Measurements from ENCODE around the gene NTF3.

NTF3 gene

GRCh38 chr12:5447320-5447719 lies 15.4 kb downstream of the NTF3 start:
- TF ChIP-seq EZH2phosphoT487 (IDR thresholded peaks at IDR 0.05; ENCODE audit: borderline replicate concordance, low read length), result no peak
- no peak for TF ChIP-seq CTCF (IDR thresholded peaks at IDR 0.05; ENCODE audit: low read depth, low read length, poor library complexity, severe bottlenecking)
- Histone ChIP-seq H3K9me3 (ENCODE audit: control insufficient read depth, insufficient read depth, low read length) (no peaks in the 10 kb centered on the region), H3K27ac (ENCODE audit: low read depth, low read length) (no peak overlapping the region), H3K4me3 (ENCODE audit: low read length) (no peak overlapping the region), H3K27me3 (ENCODE audit: control insufficient read depth, low read length) (no peaks in the 10 kb centered on the region), H3K79me2 (ENCODE audit: control insufficient read depth, low read length) (no peaks in the 10 kb centered on the region), H3K9me2 (replicated peaks; ENCODE audit: control insufficient read depth, low read length) (no peaks in the 10 kb centered on the region), H4K20me1 (ENCODE audit: control insufficient read depth, insufficient read depth, low read depth, low read length) (no peaks in the 10 kb centered on the region), H3K4me2 (ENCODE audit: low read length) (0 out of 2 replicates have a peak overlapping the region, but pooled peaks have one; percentile 2), H3F3A (ENCODE audit: control insufficient read depth, insufficient read depth) (no peaks in the 10 kb centered on the region), H3K4me1 (ENCODE audit: control insufficient read depth, low read length) (peaks cover 56% of the 10 kb centered on the region), H3K36me3 (ENCODE audit: control insufficient read depth, low read length) (no peaks in the 10 kb centered on the region)

GRCh38 chr12:5451251-5451650 lies 19.3 kb downstream of the NTF3 start:
- Histone ChIP-seq H3K27ac (ENCODE audit: low read depth, low read length) (no peak overlapping the region), H3F3A (ENCODE audit: control insufficient read depth, insufficient read depth) (no peaks in the 10 kb centered on the region), H3K9me2 (replicated peaks; ENCODE audit: control insufficient read depth, low read length) (no peaks in the 10 kb centered on the region), H3K9me3 (ENCODE audit: control insufficient read depth, insufficient read depth, low read length) (no peaks in the 10 kb centered on the region), H4K20me1 (ENCODE audit: control insufficient read depth, insufficient read depth, low read depth, low read length) (no peaks in the 10 kb centered on the region), H3K4me1 (ENCODE audit: control insufficient read depth, low read length) (peaks cover 36% of the 10 kb centered on the region), H3K4me3 (ENCODE audit: low read length) (no peak overlapping the region), H3K79me2 (ENCODE audit: control insufficient read depth, low read length) (no peaks in the 10 kb centered on the region), H3K36me3 (ENCODE audit: control insufficient read depth, low read length) (no peaks in the 10 kb centered on the region), H3K4me2 (ENCODE audit: low read length) (no peak overlapping the region), H3K27me3 (ENCODE audit: control insufficient read depth, low read length) (no peaks in the 10 kb centered on the region)
- no peak for TF ChIP-seq CTCF (IDR thresholded peaks at IDR 0.05; ENCODE audit: low read depth, low read length, poor library complexity, severe bottlenecking)
- no peak for TF ChIP-seq EZH2phosphoT487 (IDR thresholded peaks at IDR 0.05; ENCODE audit: borderline replicate concordance, low read length)

GRCh38 chr12:5452569-5452968 lies 20.7 kb downstream of the NTF3 start:
- TF ChIP-seq EZH2phosphoT487 (IDR thresholded peaks at IDR 0.05; ENCODE audit: borderline replicate concordance, low read length), result no peak
- no peak for TF ChIP-seq CTCF (IDR thresholded peaks at IDR 0.05; ENCODE audit: low read depth, low read length, poor library complexity, severe bottlenecking)
- Histone ChIP-seq H3K4me1 (ENCODE audit: control insufficient read depth, low read length) (peaks cover 36% of the 10 kb centered on the region), H3K9me3 (ENCODE audit: control insufficient read depth, insufficient read depth, low read length) (no peaks in the 10 kb centered on the region), H3K27me3 (ENCODE audit: control insufficient read depth, low read length) (no peaks in the 10 kb centered on the region), H3K79me2 (ENCODE audit: control insufficient read depth, low read length) (no peaks in the 10 kb centered on the region), H3K4me3 (ENCODE audit: low read length) (no peak overlapping the region), H3F3A (ENCODE audit: control insufficient read depth, insufficient read depth) (no peaks in the 10 kb centered on the region), H3K27ac (ENCODE audit: low read depth, low read length) (no peak overlapping the region), H3K4me2 (ENCODE audit: low read length) (no peak overlapping the region), H3K36me3 (ENCODE audit: control insufficient read depth, low read length) (no peaks in the 10 kb centered on the region), H4K20me1 (ENCODE audit: control insufficient read depth, insufficient read depth, low read depth, low read length) (no peaks in the 10 kb centered on the region), H3K9me2 (replicated peaks; ENCODE audit: control insufficient read depth, low read length) (no peaks in the 10 kb centered on the region)

- no peaks in the 10 kb centered on the region for H3K79me2 ChIP-seq (ENCODE audit: control insufficient read depth, low read length)
- no peaks in the 10 kb centered on the region for H3K36me3 ChIP-seq (ENCODE audit: control insufficient read depth, low read length)
- H3K4me2 ChIP-seq (ENCODE audit: low read length), result no peak overlapping the region
- H3K27me3 ChIP-seq (ENCODE audit: control insufficient read depth, low read length), result no peaks in the 10 kb centered on the region
- H3K9me2 ChIP-seq (replicated peaks; ENCODE audit: control insufficient read depth, low read length), result no peaks in the 10 kb centered on the region
- H3K27ac ChIP-seq (ENCODE audit: low read depth, low read length), result no peak overlapping the region
- H3K4me1 ChIP-seq (ENCODE audit: control insufficient read depth, low read length), result peaks cover 39% of the 10 kb centered on the region
- H4K20me1 ChIP-seq (ENCODE audit: control insufficient read depth, insufficient read depth, low read depth, low read length), result no peaks in the 10 kb centered on the region
- H3F3A ChIP-seq (ENCODE audit: control insufficient read depth, insufficient read depth), result no peaks in the 10 kb centered on the region
- no peak overlapping the region for H3K4me3 ChIP-seq (ENCODE audit: low read length)
- no peak for TF ChIP-seq EZH2phosphoT487 (IDR thresholded peaks at IDR 0.05; ENCODE audit: borderline replicate concordance, low read length)
- TF ChIP-seq CTCF (IDR thresholded peaks at IDR 0.05; ENCODE audit: low read depth, low read length, poor library complexity, severe bottlenecking), result no peak
- no peaks in the 10 kb centered on the region for H3K9me3 ChIP-seq (ENCODE audit: control insufficient read depth, insufficient read depth, low read length)
These were observed 21.6 kb downstream of the NTF3 start for GRCh38 chr12:5453466-5453865.
